A549 (cell line): Measurements from ENCODE around the gene PROCA1. TPM values are rescaled to one million over a fixed set of nuclear protein-coding genes. Genes with fewer than 3 reads are reported as not detected.

Experiments used
- ATAC-seq, 2 experiments: fragments of 200-7000 bp in 1 of 2; fragments of >200 bp in 1 of 2; cut with Nextera tagmentation in 1 of 2; cut with Tn5 transposase in 1 of 2; 3 replicates each; pipeline versions ENCODE4 v1.8.0 to v1.9.1; 2018 to 2020; ENCODE audit warnings: mild to moderate bottlenecking in 1 of 2, moderate library complexity in 1 of 2
- CTCF ChIA-PET: fragments of 300-600 bp; sonication (Branson Sonifier 250); formaldehyde crosslinking; extraction: SDS; loops from one replicate; lab custom pipeline; 2021; ENCODE audit warnings: antibody characterized with exemption, inconsistent platforms; lab: Yijun Ruan, JAX
- POLR2A ChIA-PET: fragments of 350-600 bp; formaldehyde crosslinking; extraction: SDS; loops from one replicate; lab custom pipeline; 2021; ENCODE audit warnings: antibody characterized with exemption, inconsistent platforms; lab: Yijun Ruan, JAX
- DNase-seq, 2 experiments: peaks; one replicate each; pipeline versions ENCODE4 v3.0.0 to v3.0.0-alpha.2; 2011 to 2016; ENCODE audit warnings: low read depth in 1 of 2, low spot score in 1 of 2
- FAIRE-seq: peaks from 2 replicates; lab custom pipeline; 2011; peaks lifted over from hg19 to GRCh38; lab: Jason Lieb, UNC
- H3K27ac ChIP-seq, 2 experiments: fragments of >200 bp; sonication (Bioruptor Twin); formaldehyde crosslinking; 3 replicates each; pipeline ENCODE4 v1.5.1; 2016 to 2017
- H3K4me1 ChIP-seq: fragments of >200 bp; sonication (Bioruptor Twin); formaldehyde crosslinking; 3 replicates; pipeline ENCODE4 v1.6.1; 2016
- H3K4me2 ChIP-seq: fragments of >200 bp; sonication (Bioruptor Twin); formaldehyde crosslinking; 3 replicates; pipeline ENCODE4 v1.6.1; 2016
- H3K4me3 ChIP-seq: fragments of >200 bp; sonication (Bioruptor Twin); formaldehyde crosslinking; 3 replicates; pipeline ENCODE4 v1.5.1; 2016
- H3K9me3 ChIP-seq: fragments of >200 bp; sonication (Bioruptor Twin); formaldehyde crosslinking; 3 replicates; pipeline ENCODE4 v1.6.1; 2016
- HES2 ChIP-seq: fragments of >200 bp; sonication (Bioruptor Twin); formaldehyde crosslinking; IDR thresholded peaks from 2 replicates; pipeline ENCODE4 v1.6.1; 2016
- JUNB ChIP-seq: fragments of >200 bp; sonication (Bioruptor Twin); formaldehyde crosslinking; IDR thresholded peaks from 2 replicates; pipeline ENCODE4 v1.6.1; 2016
- MAZ ChIP-seq: fragments of 150-350 bp; IDR thresholded peaks from 2 replicates; pipeline ENCODE4 v1.6.1; 2014; ENCODE audit warnings: antibody characterized with exemption, low read depth, low read length, borderline replicate concordance
- RAD21 ChIP-seq, 2 experiments: fragments of >200 bp in 1 of 2; sonication (Bioruptor Twin) in 1 of 2; formaldehyde crosslinking in 1 of 2; IDR thresholded peaks in 1 of 2; conservative IDR thresholded peaks in 1 of 2; 2 replicates in 1 of 2; 3 replicates in 1 of 2; pipeline ENCODE4 v1.6.1; 2012 to 2018; ENCODE audit warnings: inconsistent platforms in 1 of 2
- RARB ChIP-seq: fragments of 250-450 bp; sonication (Bioruptor Pico); IDR thresholded peaks from 2 replicates; pipeline ENCODE4 v1.8.0; 2021; ENCODE audit warnings: mild to moderate bottlenecking, moderate library complexity
- WGBS: methylation state at CpG from one replicate; pipeline ENCODE4 v1.1.6; 2017; ENCODE audit errors: missing lambda C conversion rate; 5-methylcytosine and 5-hydroxymethylcytosine counted together
- polyA plus RNA-seq, 4 experiments: library from polyadenylated mRNA; depleted of rRNA in 3 of 4; stranded (reverse); fragments of >200 nt; fragmentation: RNase III in 1 of 4; extraction: RNeasy Plus Mini Kit Qiagen cat#74134 plus additional on column Dnase treatment in 1 of 4; gene quantifications; 2 replicates in 3 of 4; 3 replicates in 1 of 4; pipeline ENCODE4 v1.2.3, GENCODE V29; 2011 to 2017
- small RNA-seq, 6 experiments: library from RNA; depleted of rRNA; stranded (forward); fragments of <200 nt; gene quantifications; one replicate each; pipeline ENCODE3, GENCODE V24; 2012
- TF ChIP-seq, protein P1 (sequence below): fragments of 150-350 bp; IDR thresholded peaks from 2 replicates; pipeline ENCODE4 v1.6.1; 2014; ENCODE audit warnings: low read depth, mild to moderate bottlenecking, low read length
- TF ChIP-seq, protein P2 (sequence below): IDR thresholded peaks from 2 replicates; pipeline ENCODE4 v1.6.1; 2012

PROCA1 gene
- polyA plus RNA-seq, 2 of the 4 experiments (the other 2 are of a cell fraction), result 4.0 to 4.9 TPM

DNA sequence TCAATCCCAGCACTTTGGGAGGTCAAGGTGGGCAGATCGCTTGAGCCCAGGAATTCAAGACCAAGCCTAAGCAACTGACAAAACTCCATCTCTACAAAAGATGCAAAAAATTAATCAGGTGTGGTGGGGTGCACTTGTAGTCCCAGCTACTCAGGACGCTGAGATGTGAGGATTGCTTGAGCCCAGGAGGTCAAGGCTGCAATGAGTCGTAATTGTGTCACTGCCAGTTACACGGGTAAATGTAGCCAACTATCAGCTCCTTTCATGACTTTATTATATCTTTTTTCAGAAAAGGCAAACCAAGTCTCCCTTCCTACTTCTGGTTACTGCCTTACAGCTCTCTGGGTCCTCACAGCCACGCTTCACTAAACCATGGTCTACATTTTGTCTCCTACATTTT, 53.9 kb downstream of the PROCA1 start:
- ChIA-PET POLR2A (interaction anchor here (0.9 to 2.4 kb wide), 2 partner anchors 13 to 62 kb away, joined by 3 to 6 read pairs; partner anchors contain the start of genes BLTP2 and RPL23A), CTCF (interaction anchor here (1.0 to 4.0 kb wide), 5 partner anchors 9 to 14 kb away, joined by 3 to 20 read pairs (median 4); partner anchors contain the start of gene BLTP2)
- Histone ChIP-seq H3K27ac (no peak overlapping the region), H3K4me2 (no peak overlapping the region)
- TF ChIP-seq, protein P1, sequence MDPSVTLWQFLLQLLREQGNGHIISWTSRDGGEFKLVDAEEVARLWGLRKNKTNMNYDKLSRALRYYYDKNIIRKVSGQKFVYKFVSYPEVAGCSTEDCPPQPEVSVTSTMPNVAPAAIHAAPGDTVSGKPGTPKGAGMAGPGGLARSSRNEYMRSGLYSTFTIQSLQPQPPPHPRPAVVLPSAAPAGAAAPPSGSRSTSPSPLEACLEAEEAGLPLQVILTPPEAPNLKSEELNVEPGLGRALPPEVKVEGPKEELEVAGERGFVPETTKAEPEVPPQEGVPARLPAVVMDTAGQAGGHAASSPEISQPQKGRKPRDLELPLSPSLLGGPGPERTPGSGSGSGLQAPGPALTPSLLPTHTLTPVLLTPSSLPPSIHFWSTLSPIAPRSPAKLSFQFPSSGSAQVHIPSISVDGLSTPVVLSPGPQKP, result no peak
- no peak for TF ChIP-seq JUNB
- TF ChIP-seq, protein P2, sequence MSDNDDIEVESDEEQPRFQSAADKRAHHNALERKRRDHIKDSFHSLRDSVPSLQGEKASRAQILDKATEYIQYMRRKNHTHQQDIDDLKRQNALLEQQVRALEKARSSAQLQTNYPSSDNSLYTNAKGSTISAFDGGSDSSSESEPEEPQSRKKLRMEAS, result no peak
- no peak for TF ChIP-seq MAZ
- no peak for TF ChIP-seq HES2
- TF ChIP-seq, all 56 proteins: peak for 0
- FAIRE-seq, result no peak
- Histone ChIP-seq H3K4me1 (peaks cover 15% of the 10 kb centered on the region), H3K4me3 (no peak overlapping the region), H3K9me3 (no peaks in the 10 kb centered on the region)
- no peak for ATAC-seq
- DNase-seq, result no peak
- 64% methylated on average over 5 of the region's 5 CpGs for WGBS

GRCh38 chr17:28655160-28655559, 56.5 kb downstream of the PROCA1 start:
- H3K27ac ChIP-seq, result no peak overlapping the region
- no peaks in the 10 kb centered on the region for H3K9me3 ChIP-seq
- FAIRE-seq (no peak), DNase-seq (no peak), ATAC-seq (peak in 1 of 2 experiments; percentile 39; a peak in 3 of 6 replicates)
- POLR2A ChIA-PET, result no interaction called here
- CTCF ChIA-PET, result interaction anchor here (0.8 to 4.0 kb wide), 4 partner anchors 8 to 20 kb away, joined by 4 to 20 read pairs (median 8); partner anchors contain the start of gene BLTP2
- peaks cover 6% of the 10 kb centered on the region; the same call in 2 of the 3 replicates for H3K4me1 ChIP-seq
- no peak overlapping the region for H3K4me3 ChIP-seq
- H3K4me2 ChIP-seq, result no peak overlapping the region
- 94% methylated on average over 5 of the region's 5 CpGs for WGBS
- no peak for TF ChIP-seq RARB (CRISPR knock-in tag)
- TF ChIP-seq RAD21 (conservative IDR thresholded peaks at IDR 0.05 in 1 of 2, IDR thresholded peaks at IDR 0.05 in 1 of 2), result no peak

Small RNAs within 50 kb of the gene (small RNA-seq; reads per million reads assigned to genes)
- gene SNORD42A (0 reads per million in 6 experiments), gene SNORD42B (0.39 to 12.7 (median 5.1) reads per million in 6 experiments), gene SNORD4A (0 reads per million in 6 experiments), gene SNORD4B (0 reads per million in 6 experiments)

Other genes with a start within 250 kb of the PROCA1 start
- gene SLC13A2, start 238.2 kb downstream of the PROCA1 start, polyA plus RNA-seq (2011; rRNA removed), result 0.06 and 0.16 TPM in 2 replicates
- gene SLC13A2, start 238.2 kb downstream of the PROCA1 start, polyA plus RNA-seq (2017; fragmentation: RNase III; extraction: RNeasy Plus Mini Kit Qiagen cat#74134 plus additional on column Dnase treatment), result not detected in 3 replicates
- gene FOXN1, start 205.5 kb downstream of the PROCA1 start, polyA plus RNA-seq (2011; rRNA removed), result not detected in 2 replicates
- not detected in 3 replicates for gene FOXN1, start 205.5 kb downstream of the PROCA1 start, polyA plus RNA-seq (2017; fragmentation: RNase III; extraction: RNeasy Plus Mini Kit Qiagen cat#74134 plus additional on column Dnase treatment)
- 50.5 and 53.5 TPM in 2 replicates for gene UNC119, start 159.3 kb downstream of the PROCA1 start, polyA plus RNA-seq (2011; rRNA removed)
- gene UNC119, start 159.3 kb downstream of the PROCA1 start, polyA plus RNA-seq (2017; fragmentation: RNase III; extraction: RNeasy Plus Mini Kit Qiagen cat#74134 plus additional on column Dnase treatment), result 22.8 to 27.8 TPM (median 26.0 TPM) in 3 replicates
- 50.0 and 53.2 TPM in 2 replicates for gene PIGS, start 140.4 kb downstream of the PROCA1 start, polyA plus RNA-seq (2011; rRNA removed)
- gene PIGS, start 140.4 kb downstream of the PROCA1 start, polyA plus RNA-seq (2017; fragmentation: RNase III; extraction: RNeasy Plus Mini Kit Qiagen cat#74134 plus additional on column Dnase treatment), result 46.6 to 53.3 TPM (median 53.2 TPM) in 3 replicates
- 6.3 and 10.1 TPM in 2 replicates for gene ALDOC, start 135.0 kb downstream of the PROCA1 start, polyA plus RNA-seq (2011; rRNA removed)
- gene ALDOC, start 135.0 kb downstream of the PROCA1 start, polyA plus RNA-seq (2017; fragmentation: RNase III; extraction: RNeasy Plus Mini Kit Qiagen cat#74134 plus additional on column Dnase treatment), result 1.7 to 1.9 TPM (median 1.9 TPM) in 3 replicates
- gene SPAG5, start 112.9 kb downstream of the PROCA1 start, polyA plus RNA-seq (2011; rRNA removed), result 111 and 123 TPM in 2 replicates
- gene SPAG5, start 112.9 kb downstream of the PROCA1 start, polyA plus RNA-seq (2017; fragmentation: RNase III; extraction: RNeasy Plus Mini Kit Qiagen cat#74134 plus additional on column Dnase treatment), result 106 to 111 TPM (median 107 TPM) in 3 replicates
- gene RSKR, start 97.7 kb downstream of the PROCA1 start, polyA plus RNA-seq (2011; rRNA removed), result 18.7 and 22.0 TPM in 2 replicates
- 5.6 to 6.6 TPM (median 5.8 TPM) in 3 replicates for gene RSKR, start 97.7 kb downstream of the PROCA1 start, polyA plus RNA-seq (2017; fragmentation: RNase III; extraction: RNeasy Plus Mini Kit Qiagen cat#74134 plus additional on column Dnase treatment)
- 150 and 243 TPM in 2 replicates for gene BLTP2, start 66.7 kb downstream of the PROCA1 start, polyA plus RNA-seq (2011; rRNA removed)
- gene BLTP2, start 66.7 kb downstream of the PROCA1 start, polyA plus RNA-seq (2017; fragmentation: RNase III; extraction: RNeasy Plus Mini Kit Qiagen cat#74134 plus additional on column Dnase treatment), result 78.8 to 81.1 TPM (median 79.8 TPM) in 3 replicates
- 87.9 and 113 TPM in 2 replicates for gene SDF2, start 50.0 kb downstream of the PROCA1 start, polyA plus RNA-seq (2011; rRNA removed)
- gene SDF2, start 50.0 kb downstream of the PROCA1 start, polyA plus RNA-seq (2017; fragmentation: RNase III; extraction: RNeasy Plus Mini Kit Qiagen cat#74134 plus additional on column Dnase treatment), result 86.0 to 96.4 TPM (median 93.8 TPM) in 3 replicates
- gene SUPT6H, start 49.7 kb downstream of the PROCA1 start, polyA plus RNA-seq (2011; rRNA removed), result 51.4 and 61.0 TPM in 2 replicates
- gene SUPT6H, start 49.7 kb downstream of the PROCA1 start, polyA plus RNA-seq (2017; fragmentation: RNase III; extraction: RNeasy Plus Mini Kit Qiagen cat#74134 plus additional on column Dnase treatment), result 63.8 to 64.6 TPM (median 64.2 TPM) in 3 replicates
- gene RAB34, start 6.0 kb upstream of the PROCA1 start, polyA plus RNA-seq (2011; rRNA removed), result 288 and 328 TPM in 2 replicates
- 207 to 212 TPM (median 211 TPM) in 3 replicates for gene RAB34, start 6.0 kb upstream of the PROCA1 start, polyA plus RNA-seq (2017; fragmentation: RNase III; extraction: RNeasy Plus Mini Kit Qiagen cat#74134 plus additional on column Dnase treatment)
- 2,521 and 2,887 TPM in 2 replicates for gene RPL23A, start 8.1 kb upstream of the PROCA1 start, polyA plus RNA-seq (2011; rRNA removed)
- gene RPL23A, start 8.1 kb upstream of the PROCA1 start, polyA plus RNA-seq (2017; fragmentation: RNase III; extraction: RNeasy Plus Mini Kit Qiagen cat#74134 plus additional on column Dnase treatment), result 1,026 to 1,151 TPM (median 1,061 TPM) in 3 replicates
- 83.3 and 86.7 TPM in 2 replicates for gene TLCD1, start 14.3 kb upstream of the PROCA1 start, polyA plus RNA-seq (2011; rRNA removed)
- gene TLCD1, start 14.3 kb upstream of the PROCA1 start, polyA plus RNA-seq (2017; fragmentation: RNase III; extraction: RNeasy Plus Mini Kit Qiagen cat#74134 plus additional on column Dnase treatment), result 36.7 to 43.9 TPM (median 37.7 TPM) in 3 replicates
- gene NEK8, start 16.9 kb upstream of the PROCA1 start, polyA plus RNA-seq (2011; rRNA removed), result 5.1 and 7.7 TPM in 2 replicates
- gene NEK8, start 16.9 kb upstream of the PROCA1 start, polyA plus RNA-seq (2017; fragmentation: RNase III; extraction: RNeasy Plus Mini Kit Qiagen cat#74134 plus additional on column Dnase treatment), result 4.2 to 5.8 TPM (median 5.3 TPM) in 3 replicates
- 64.0 and 70.2 TPM in 2 replicates for gene TRAF4, start 32.1 kb upstream of the PROCA1 start, polyA plus RNA-seq (2011; rRNA removed)
- 65.0 to 68.2 TPM (median 66.0 TPM) in 3 replicates for gene TRAF4, start 32.1 kb upstream of the PROCA1 start, polyA plus RNA-seq (2017; fragmentation: RNase III; extraction: RNeasy Plus Mini Kit Qiagen cat#74134 plus additional on column Dnase treatment)
- gene FAM222B, start 130.9 kb upstream of the PROCA1 start, polyA plus RNA-seq (2011; rRNA removed), result 10.7 and 15.3 TPM in 2 replicates
- gene FAM222B, start 130.9 kb upstream of the PROCA1 start, polyA plus RNA-seq (2017; fragmentation: RNase III; extraction: RNeasy Plus Mini Kit Qiagen cat#74134 plus additional on column Dnase treatment), result 14.3 to 15.6 TPM (median 14.7 TPM) in 3 replicates
- gene ERAL1, start 143.1 kb upstream of the PROCA1 start, polyA plus RNA-seq (2011; rRNA removed), result 88.3 and 123 TPM in 2 replicates
- gene ERAL1, start 143.1 kb upstream of the PROCA1 start, polyA plus RNA-seq (2017; fragmentation: RNase III; extraction: RNeasy Plus Mini Kit Qiagen cat#74134 plus additional on column Dnase treatment), result 78.8 to 80.2 TPM (median 78.9 TPM) in 3 replicates
- 68.8 and 78.6 TPM in 2 replicates for gene FLOT2, start 185.8 kb upstream of the PROCA1 start, polyA plus RNA-seq (2011; rRNA removed)
- 62.8 to 71.0 TPM (median 66.4 TPM) in 3 replicates for gene FLOT2, start 185.8 kb upstream of the PROCA1 start, polyA plus RNA-seq (2017; fragmentation: RNase III; extraction: RNeasy Plus Mini Kit Qiagen cat#74134 plus additional on column Dnase treatment)
- gene DHRS13, start 191.2 kb upstream of the PROCA1 start, polyA plus RNA-seq (2011; rRNA removed), result 7.0 and 7.3 TPM in 2 replicates
- gene DHRS13, start 191.2 kb upstream of the PROCA1 start, polyA plus RNA-seq (2017; fragmentation: RNase III; extraction: RNeasy Plus Mini Kit Qiagen cat#74134 plus additional on column Dnase treatment), result 3.5 to 4.9 TPM (median 4.8 TPM) in 3 replicates
- gene PHF12, start 239.6 kb upstream of the PROCA1 start, polyA plus RNA-seq (2011; rRNA removed), result 25.3 and 29.3 TPM in 2 replicates
- gene PHF12, start 239.6 kb upstream of the PROCA1 start, polyA plus RNA-seq (2017; fragmentation: RNase III; extraction: RNeasy Plus Mini Kit Qiagen cat#74134 plus additional on column Dnase treatment), result 28.0 to 31.9 TPM (median 29.9 TPM) in 3 replicates